HG03095 (cell line): ENCODE results near the gene VTCN1.
"Not testable (repeated sequence)": the region's sequence is repeated elsewhere in the genome, so short reads cannot be mapped to it uniquely, and the experiment has no call there.

Experiments
- ATAC-seq: cut with Tn5 transposase; IDR thresholded peaks from one replicate; pipeline ENCODE4 v1.9.1; 2021; ENCODE audit warnings: moderate library complexity; ENCODE audit not compliant: unreplicated experiment

The VTCN1 gene

GRCh38 chr1:117210831-117211261 is at the start of gene VTCN1:
TSS of gene VTCN1 (minus strand) at chr1:117210927. CDS start at chr1:117210855, 72 bp downstream.
- ATAC-seq, result no peak

GRCh38 chr1:117258791-117259190 is 48.1 kb upstream of the VTCN1 start:
- ATAC-seq, result no peak

GRCh38 chr1:117258075-117258474 is 47.3 kb upstream of the VTCN1 start:
- ATAC-seq, result not testable (repeated sequence)

GRCh38 chr1:117257291-117257690 is 46.6 kb upstream of the VTCN1 start:
- ATAC-seq, result no peak

GRCh38 chr1:117250061-117250606 is 39.4 kb upstream of the VTCN1 start:
- ATAC-seq, result no peak

- ATAC-seq, result no peak
These were observed 34.2 kb upstream of the VTCN1 start for GRCh38 chr1:117244971-117245370.

- ATAC-seq, result no peak
These were observed 33.6 kb upstream of the VTCN1 start for GRCh38 chr1:117244306-117244705.

- ATAC-seq, result no peak
These were observed 30.8 kb upstream of the VTCN1 start for GRCh38 chr1:117241512-117241911.

GRCh38 chr1:117240547-117240946 is 29.8 kb upstream of the VTCN1 start:
- no peak for ATAC-seq

GRCh38 chr1:117239467-117239866 is 28.7 kb upstream of the VTCN1 start:
- no peak for ATAC-seq

GRCh38 chr1:117237726-117238381 is 27.1 kb upstream of the VTCN1 start:
- ATAC-seq, result no peak

- ATAC-seq, result no peak
These were observed 25.2 kb upstream of the VTCN1 start for GRCh38 chr1:117235863-117236465.

GRCh38 chr1:117232531-117232930 is 21.8 kb upstream of the VTCN1 start:
- no peak for ATAC-seq

GRCh38 chr1:117231748-117232373 is 21.1 kb upstream of the VTCN1 start:
- no peak for ATAC-seq

GRCh38 chr1:117231312-117231711 is 20.6 kb upstream of the VTCN1 start:
- no peak for ATAC-seq

- no peak for ATAC-seq
These were observed 18.5 kb upstream of the VTCN1 start for GRCh38 chr1:117229217-117229616.

GRCh38 chr1:117225931-117226330 is 15.2 kb upstream of the VTCN1 start:
- no peak for ATAC-seq

- ATAC-seq, result no peak
These were observed 6.0 kb upstream of the VTCN1 start for GRCh38 chr1:117216718-117217117.

- no peak for ATAC-seq
These were observed 5.2 kb upstream of the VTCN1 start for GRCh38 chr1:117215733-117216462.

- no peak for ATAC-seq
These were observed 4.3 kb upstream of the VTCN1 start for GRCh38 chr1:117215019-117215418.

- no peak for ATAC-seq
These were observed 2.3 kb upstream of the VTCN1 start for GRCh38 chr1:117213046-117213445.
